ENCODE results near the gene THSD8. TPM values are rescaled to one million over a fixed set of nuclear protein-coding genes. Genes with fewer than 3 reads are reported as not detected.

THSD8 gene
- total and polyA plus RNA-seq, 10 donors = 1.1 to 9.1 (median 4.8) TPM; not detected in 3

DNA sequence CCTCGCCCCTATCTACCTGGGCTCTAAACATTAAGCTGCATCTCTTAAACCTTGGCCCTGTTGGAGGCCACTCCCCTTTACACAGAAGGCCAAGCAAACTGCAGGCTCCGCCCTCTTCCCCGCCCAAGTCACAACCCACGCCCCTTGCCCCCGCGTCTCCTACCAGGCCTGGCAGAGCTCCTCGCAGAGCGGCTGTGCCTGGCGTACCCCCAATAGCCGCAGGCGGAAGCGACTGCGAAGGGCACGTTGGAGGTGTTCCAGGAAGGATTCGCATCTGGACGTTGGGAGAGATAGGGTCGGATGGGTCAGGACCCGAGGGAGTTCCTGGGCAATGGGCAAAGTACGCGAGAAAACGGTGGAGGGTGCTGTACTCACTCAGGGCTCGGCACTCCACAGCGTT, 26.6 kb downstream of the THSD8 start:
- Histone ChIP-seq H3K27ac (no peak overlapping the region), H3K4me1 (peaks cover 4 to 31% (median 20%) of the 10 kb centered on the region in 6 donors), H3K27me3 (replicated peaks in 1 of 7) (peaks cover 0 to 100% (median 84%) of the 10 kb centered on the region in 7 donors), H3K4me3 (no peak overlapping the region), H3K36me3 (no peaks in the 10 kb centered on the region), H3K9me3 (no peaks in the 10 kb centered on the region)
- DNase-seq = no peak
- 6 to 10% (median 7%) methylated on average over 23 of the region's 23 CpGs for WGBS, 5 donors
- TF ChIP-seq POLR2A (IDR thresholded peaks at IDR 0.05) (no peak), POLR2AphosphoS5 (IDR thresholded peaks at IDR 0.05) (no peak), CTCF (IDR thresholded peaks at IDR 0.05 in 8 of 11, conservative IDR thresholded peaks at IDR 0.05 in 3 of 11) (no peak)
- intact Hi-C loops (cut with DNase I; ENCODE audit: low total_unique reads) = no loop called here

DNA sequence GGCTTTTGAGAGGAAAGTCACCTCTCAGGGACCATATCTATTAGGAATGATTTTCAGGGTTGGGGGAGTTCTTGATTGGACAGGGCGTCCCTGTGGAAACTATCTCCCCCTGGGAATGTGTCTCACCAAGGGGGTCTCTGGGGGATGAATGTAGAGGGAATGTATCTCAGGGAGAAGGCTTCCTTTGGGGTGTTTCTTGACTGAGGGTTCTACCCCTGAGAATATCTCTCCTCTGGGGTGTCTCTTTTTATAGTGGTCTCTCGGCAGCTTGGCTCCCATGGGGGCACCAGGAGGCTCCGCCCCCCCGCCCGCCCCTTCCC, 31.5 kb downstream of the THSD8 start:
- Histone ChIP-seq H3K27me3 (replicated peaks in 1 of 7) (peaks cover 3 to 100% (median 96%) of the 10 kb centered on the region in 7 donors), H3K36me3 (no peaks in the 10 kb centered on the region), H3K4me1 (peaks cover 7 to 51% (median 28%) of the 10 kb centered on the region in 6 donors), H3K9me3 (peaks cover 0 to 6% (median 0%) of the 10 kb centered on the region in 8 donors), H3K4me3 (peak overlapping the region in 5 of 8 donors; percentile 38 to 69 (median 44)), H3K27ac (no peak overlapping the region)
- no peak for TF ChIP-seq POLR2AphosphoS5 (IDR thresholded peaks at IDR 0.05)
- TF ChIP-seq CTCF (IDR thresholded peaks at IDR 0.05 in 8 of 11, conservative IDR thresholded peaks at IDR 0.05 in 3 of 11) = no peak
- no peak for TF ChIP-seq POLR2A (IDR thresholded peaks at IDR 0.05)
- DNase-seq = no peak
- intact Hi-C loops (cut with DNase I; ENCODE audit: low total_unique reads) = no loop called here
- WGBS, 5 donors = 0 to 9% (median 2%) methylated on average over 2 to 5 of the region's 5 CpGs

DNA sequence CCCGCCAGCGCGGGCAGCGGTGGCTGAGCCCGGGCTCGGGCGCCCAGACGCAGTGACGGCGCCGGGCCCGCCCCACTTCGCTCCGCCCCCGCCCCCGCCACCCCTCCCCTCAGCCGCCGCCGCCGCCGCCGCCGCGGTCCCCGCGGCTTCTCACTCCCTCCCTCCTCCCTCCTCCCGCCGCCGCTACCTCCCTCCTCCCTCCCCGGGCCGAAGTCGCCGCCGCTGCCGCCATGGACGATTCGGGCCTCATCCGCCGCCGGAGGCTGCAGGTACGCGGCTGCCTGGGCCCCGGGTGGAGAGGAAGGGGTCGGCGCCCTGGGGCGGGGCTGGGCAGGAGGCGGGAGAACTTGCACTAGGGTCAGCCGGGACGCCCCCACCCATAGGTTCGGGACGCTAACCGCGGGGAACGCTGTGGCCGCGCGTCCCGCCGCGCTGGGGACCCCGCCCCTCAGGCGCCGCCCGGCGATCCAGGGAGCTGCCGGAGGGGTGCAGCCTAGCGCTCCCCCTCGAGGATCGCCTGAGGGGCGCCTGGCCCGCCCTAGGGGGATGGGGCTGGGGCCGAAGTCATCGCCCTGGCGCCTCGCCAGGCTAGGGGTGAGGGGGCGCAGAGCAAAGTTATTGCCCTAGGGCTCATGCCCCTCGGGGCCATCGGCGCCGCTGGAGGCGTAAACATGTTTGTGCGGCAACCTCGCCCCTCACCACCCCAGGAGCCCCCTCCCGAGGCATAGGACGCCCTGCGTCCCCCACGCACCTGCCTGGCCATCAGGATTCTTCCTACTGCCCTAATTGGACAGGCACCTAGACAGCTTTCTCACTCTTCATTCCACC, 32.1 kb downstream of the THSD8 start:
- H3K27ac ChIP-seq = no peak overlapping the region

More for the DNA sequence above, 32.1 kb downstream of the THSD8 start:
- H3K4me3 ChIP-seq = peak overlapping the region in 7 of 8 donors; percentile 23 to 69 (median 41)
- 2 to 4% (median 3%) methylated on average over 24 to 85 of the region's 87 CpGs for WGBS, 5 donors
- H3K36me3 ChIP-seq = no peaks in the 10 kb centered on the region
- H3K27me3 ChIP-seq (replicated peaks in 1 of 7) = peaks cover 3 to 100% (median 96%) of the 10 kb centered on the region in 7 donors
- peaks cover 7 to 53% (median 33%) of the 10 kb centered on the region in 6 donors for H3K4me1 ChIP-seq
- intact Hi-C loops (cut with DNase I; ENCODE audit: low total_unique reads) = no loop called here
- no peak for DNase-seq
- H3K9me3 ChIP-seq = peaks cover 0 to 6% (median 0%) of the 10 kb centered on the region in 8 donors
- TF ChIP-seq POLR2A (IDR thresholded peaks at IDR 0.05) (no peak), CTCF (IDR thresholded peaks at IDR 0.05 in 8 of 11, conservative IDR thresholded peaks at IDR 0.05 in 3 of 11) (no peak), POLR2AphosphoS5 (IDR thresholded peaks at IDR 0.05) (no peak)
